ENCODE data around the gene TEX2.

Gene TEX2

GRCh38 chr17:64151016-64151368 lies 112.1 kb downstream of the TEX2 start:
- DNase-seq (ENCODE audit: low read depth): no peak
- H3K4me3 ChIP-seq (ENCODE audit: control insufficient read depth, low read depth, low read length): no peak overlapping the region
- TF ChIP-seq CTCF (conservative IDR thresholded peaks at IDR 0.05; ENCODE audit: control insufficient read depth, insufficient read depth, low read depth, low read length): no peak

DNA sequence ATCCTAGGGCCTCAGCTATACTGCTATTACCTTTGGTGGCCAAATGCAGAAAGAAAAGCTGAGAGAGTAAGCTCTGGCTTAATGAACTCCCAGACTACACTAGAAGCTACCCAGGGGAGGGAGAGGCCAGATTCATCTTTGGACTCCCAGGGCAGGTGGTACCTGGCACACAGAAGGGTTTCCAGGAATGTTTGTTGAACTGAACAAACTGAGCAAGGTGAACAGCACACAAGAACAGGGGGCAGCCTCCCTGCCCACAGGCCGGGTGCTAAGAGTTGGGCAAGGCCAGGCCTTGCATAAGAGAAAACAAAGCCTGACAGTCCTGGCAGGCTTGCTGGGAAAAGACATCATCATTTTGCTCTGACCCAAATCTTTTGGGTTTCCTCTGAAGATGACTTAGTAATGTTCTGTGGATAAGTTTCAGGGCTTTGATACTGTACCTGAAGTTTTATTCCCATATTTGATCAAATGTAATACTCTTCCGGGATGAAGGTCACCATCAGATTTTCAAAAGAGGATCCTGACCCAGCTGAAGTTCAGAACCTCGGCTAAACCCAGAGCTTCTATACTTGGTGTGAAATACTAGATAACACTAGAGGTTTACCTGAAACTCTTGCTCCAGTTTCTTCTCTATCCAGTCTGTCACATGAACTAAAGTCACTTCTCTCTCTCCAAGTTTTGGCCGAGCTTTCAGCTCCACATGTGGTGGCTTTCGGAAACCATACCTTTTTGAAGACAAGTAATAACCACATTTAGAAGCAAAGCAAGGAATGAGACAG lies 112.6 kb downstream of the TEX2 start:
- no peak overlapping the region for H3K4me3 ChIP-seq (ENCODE audit: control insufficient read depth, low read depth, low read length)
- no peak for DNase-seq (ENCODE audit: low read depth)
- no peak for TF ChIP-seq CTCF (conservative IDR thresholded peaks at IDR 0.05; ENCODE audit: control insufficient read depth, insufficient read depth, low read depth, low read length)

DNA sequence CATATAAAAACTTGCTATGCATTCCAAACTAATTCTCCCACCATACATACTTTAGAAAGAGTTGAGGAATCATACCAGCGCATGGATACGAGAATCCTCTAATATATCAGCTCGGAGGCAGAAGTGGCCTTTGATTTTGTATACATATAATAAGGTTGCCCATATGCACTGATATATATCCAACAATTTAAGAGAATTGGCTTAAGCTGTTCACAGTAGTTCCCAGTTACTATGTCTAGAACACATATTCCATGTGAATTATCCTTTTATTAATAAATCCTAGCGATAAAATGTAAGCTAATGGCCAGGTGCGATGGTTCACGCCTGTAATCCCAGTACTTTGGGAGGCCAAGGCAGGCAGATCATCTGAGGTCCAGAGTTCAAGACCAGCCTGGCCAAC lies 113.9 kb downstream of the TEX2 start:
- TF ChIP-seq CTCF (conservative IDR thresholded peaks at IDR 0.05; ENCODE audit: control insufficient read depth, insufficient read depth, low read depth, low read length): no peak
- no peak for DNase-seq (ENCODE audit: low read depth)
- H3K4me3 ChIP-seq (ENCODE audit: control insufficient read depth, low read depth, low read length): no peak overlapping the region

DNA sequence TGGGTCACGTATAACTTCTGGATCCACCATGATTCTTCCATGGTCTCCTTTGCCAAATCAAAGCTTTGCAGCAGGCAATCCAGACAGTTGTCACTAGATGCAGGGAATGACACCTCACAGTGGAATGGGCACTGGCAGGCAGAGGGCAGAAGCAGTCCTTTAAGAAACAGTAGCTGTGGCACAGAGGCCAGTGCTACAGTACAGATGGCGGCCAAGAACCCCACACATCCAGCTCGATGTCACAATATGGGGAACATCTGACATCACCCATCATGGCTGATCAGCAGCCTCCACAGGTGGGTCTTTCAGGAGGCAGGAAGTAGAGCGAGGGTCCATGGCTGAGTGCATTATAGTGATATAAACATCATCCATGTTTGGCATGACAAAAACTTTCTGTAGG lies 114.4 kb downstream of the TEX2 start:
- no peak for DNase-seq (ENCODE audit: low read depth)

GRCh38 chr17:64148017-64148631 lies 114.9 kb downstream of the TEX2 start:
- no peak for TF ChIP-seq CTCF (conservative IDR thresholded peaks at IDR 0.05; ENCODE audit: control insufficient read depth, insufficient read depth, low read depth, low read length)
- peak; percentile 62 for DNase-seq (ENCODE audit: low read depth)
- H3K4me3 ChIP-seq (ENCODE audit: control insufficient read depth, low read depth, low read length): no peak overlapping the region

More for the DNA sequence above, 114.4 kb downstream of the TEX2 start:
- TF ChIP-seq CTCF (conservative IDR thresholded peaks at IDR 0.05; ENCODE audit: control insufficient read depth, insufficient read depth, low read depth, low read length): peak; percentile 8
- H3K4me3 ChIP-seq (ENCODE audit: control insufficient read depth, low read depth, low read length): no peak overlapping the region

DNA sequence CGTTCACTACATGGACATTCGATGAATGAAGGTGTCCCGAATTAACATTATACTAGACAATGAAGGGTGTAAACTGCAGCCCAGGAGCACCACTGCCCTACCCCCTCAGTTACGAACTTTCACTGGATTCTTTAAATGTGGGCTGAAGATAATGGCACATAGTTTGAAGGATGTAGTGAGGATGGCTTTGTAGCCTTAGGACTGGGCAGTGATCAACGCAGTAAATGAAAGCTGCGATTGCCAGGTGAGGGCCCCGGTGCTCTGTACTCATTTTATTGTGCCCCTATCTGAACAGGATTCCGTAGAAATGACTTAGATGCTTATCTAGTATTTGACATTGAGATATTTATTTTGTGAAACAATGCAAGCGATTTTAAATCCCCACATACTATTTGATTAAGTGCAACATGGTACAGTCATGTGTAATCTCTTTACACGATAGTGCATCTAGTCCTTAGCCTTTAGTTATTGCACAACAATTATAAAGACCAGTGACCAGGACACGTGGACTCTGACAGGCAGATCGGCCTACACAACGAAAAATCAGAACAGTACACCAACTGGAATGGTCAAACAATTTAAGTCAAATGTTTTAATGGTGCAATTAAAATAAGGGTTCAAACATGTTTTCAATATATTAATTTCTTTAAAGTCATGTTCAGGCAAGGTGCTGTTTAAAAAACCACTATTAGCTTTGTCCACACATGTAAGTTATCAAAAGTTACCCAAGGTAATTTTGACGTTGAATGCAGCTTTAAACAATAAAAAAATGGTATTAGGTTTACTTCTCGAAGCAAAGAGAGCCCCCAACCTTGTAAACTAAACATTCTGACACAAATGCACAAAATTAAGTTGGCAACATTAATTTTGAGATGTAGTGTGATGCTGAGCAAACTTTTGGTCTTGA lies 115.7 kb downstream of the TEX2 start:
- DNase-seq (ENCODE audit: low read depth): peak; percentile 76
- H3K4me3 ChIP-seq (ENCODE audit: control insufficient read depth, low read depth, low read length): peak overlapping the region; percentile 88
- no peak for TF ChIP-seq CTCF (conservative IDR thresholded peaks at IDR 0.05; ENCODE audit: control insufficient read depth, insufficient read depth, low read depth, low read length)

Measured in fibroblast of mammary gland (primary cell).